Mesodermal cell (in vitro differentiated cells): Measurements from ENCODE around the gene MKRN2OS. TPM values are rescaled to one million over a fixed set of nuclear protein-coding genes. Genes with fewer than 3 reads are reported as not detected.

ENCODE experiments used
- H3K27ac ChIP-seq: 2 replicates; pipeline ENCODE4 v1.7.0; 2013; ENCODE audit warnings: mild to moderate bottlenecking, low read depth, low read length, moderate library complexity; ENCODE audit not compliant: severe bottlenecking
- H3K36me3 ChIP-seq: 2 replicates; pipeline ENCODE4 v1.7.1; 2013; ENCODE audit warnings: mild to moderate bottlenecking, low read length, moderate library complexity; ENCODE audit not compliant: control insufficient read depth, insufficient read depth
- H3K4me1 ChIP-seq: one replicate; pipeline ENCODE4 v1.7.1; 2013; ENCODE audit warnings: mild to moderate bottlenecking, low read length; ENCODE audit not compliant: insufficient read depth, control insufficient read depth, poor library complexity, severe bottlenecking
- H3K4me3 ChIP-seq: 2 replicates; pipeline ENCODE4 v1.7.0; 2013; ENCODE audit warnings: low read length, control low read depth, mild to moderate bottlenecking; ENCODE audit not compliant: insufficient read depth, poor library complexity, severe bottlenecking; ENCODE audit errors: extremely low read depth
- H3K9me3 ChIP-seq: 2 replicates; pipeline ENCODE4 v1.7.1; 2013; ENCODE audit warnings: mild to moderate bottlenecking, low read length, moderate library complexity; ENCODE audit not compliant: control insufficient read depth
- WGBS, 2 experiments: methylation state at CpG; one replicate each; pipeline ENCODE4 v1.1.5; 2013; ENCODE audit warnings: missing lambda C conversion rate in 2 of 2; ENCODE audit not compliant: insufficient coverage in 2 of 2; 5-methylcytosine and 5-hydroxymethylcytosine counted together
- polyA plus RNA-seq, 2 experiments: library from polyadenylated mRNA; stranded (reverse); fragments of 50-300 nt; gene quantifications; one replicate each; pipeline ENCODE4 v1.2.3, GENCODE V29; 2013

MKRN2OS gene, protein sequence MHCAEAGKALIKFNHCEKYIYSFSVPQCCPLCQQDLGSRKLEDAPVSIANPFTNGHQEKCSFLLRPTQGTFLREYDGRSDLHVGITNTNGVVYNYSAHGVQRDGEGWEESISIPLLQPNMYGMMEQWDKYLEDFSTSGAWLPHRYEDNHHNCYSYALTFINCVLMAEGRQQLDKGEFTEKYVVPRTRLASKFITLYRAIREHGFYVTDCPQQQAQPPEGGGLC
- not detected for polyA plus RNA-seq (2013, experiment 1 of 2)
- polyA plus RNA-seq (2013, experiment 2 of 2): not detected

DNA sequence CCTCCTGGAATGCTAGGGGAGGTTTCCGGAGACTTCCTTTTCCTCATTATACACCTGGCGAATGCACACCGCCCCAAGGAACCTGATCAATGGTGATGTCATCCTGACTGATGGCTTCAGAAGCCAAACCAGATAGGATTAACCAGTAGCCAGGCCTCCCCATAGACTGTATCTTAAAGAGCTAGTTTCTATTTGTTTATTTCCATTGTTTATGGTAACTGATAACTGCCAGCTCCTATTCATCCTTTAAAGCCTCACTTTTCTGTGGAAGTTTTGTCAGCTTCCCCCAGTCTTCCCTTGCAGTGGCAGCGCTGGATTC lies at the start of gene MKRN2OS:
Gene MKRN2OS (minus strand): TSS at position 27 of the 319 bp plus-strand sequence. CDS start 35 bp downstream, outside the sequence.
- Histone ChIP-seq H3K4me1 (peaks cover 4% of the 10 kb centered on the region), H3K36me3 (peaks cover 1% of the 10 kb centered on the region), H3K9me3 (no peaks in the 10 kb centered on the region), H3K4me3 (no peak within 1 kb of the TSS), H3K27ac (peak within 1 kb of the TSS; percentile 3)
- WGBS, 2 experiments: 62 to 87% methylated on average over 4 of the region's 4 CpGs

DNA sequence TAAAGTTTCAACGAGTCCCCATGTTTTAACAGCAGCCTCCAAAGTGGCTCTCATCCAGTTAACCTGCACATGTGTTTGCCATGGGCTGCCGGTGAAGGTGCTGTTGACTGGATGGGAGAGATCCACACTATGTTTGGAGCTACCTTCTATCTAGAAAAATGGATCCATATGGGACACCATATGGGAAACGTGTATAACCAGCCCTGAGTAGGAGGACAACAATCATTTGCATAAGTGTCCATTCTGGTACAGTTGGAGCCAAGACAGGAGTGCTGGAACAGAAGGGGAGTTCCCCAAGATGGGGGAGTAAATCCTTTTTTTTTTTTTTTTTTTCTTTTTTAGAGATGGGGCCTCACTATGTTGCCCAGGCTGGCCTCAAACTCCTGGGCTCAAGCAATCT lies 48.2 kb upstream of the MKRN2OS start:
- Histone ChIP-seq H3K9me3 (no peaks in the 10 kb centered on the region), H3K36me3 (peaks cover 94% of the 10 kb centered on the region), H3K4me1 (no peaks in the 10 kb centered on the region), H3K27ac (no peak overlapping the region), H3K4me3 (no peak overlapping the region)
- WGBS, 2 experiments: 92 to 100% methylated on average over 2 of the region's 3 CpGs

DNA sequence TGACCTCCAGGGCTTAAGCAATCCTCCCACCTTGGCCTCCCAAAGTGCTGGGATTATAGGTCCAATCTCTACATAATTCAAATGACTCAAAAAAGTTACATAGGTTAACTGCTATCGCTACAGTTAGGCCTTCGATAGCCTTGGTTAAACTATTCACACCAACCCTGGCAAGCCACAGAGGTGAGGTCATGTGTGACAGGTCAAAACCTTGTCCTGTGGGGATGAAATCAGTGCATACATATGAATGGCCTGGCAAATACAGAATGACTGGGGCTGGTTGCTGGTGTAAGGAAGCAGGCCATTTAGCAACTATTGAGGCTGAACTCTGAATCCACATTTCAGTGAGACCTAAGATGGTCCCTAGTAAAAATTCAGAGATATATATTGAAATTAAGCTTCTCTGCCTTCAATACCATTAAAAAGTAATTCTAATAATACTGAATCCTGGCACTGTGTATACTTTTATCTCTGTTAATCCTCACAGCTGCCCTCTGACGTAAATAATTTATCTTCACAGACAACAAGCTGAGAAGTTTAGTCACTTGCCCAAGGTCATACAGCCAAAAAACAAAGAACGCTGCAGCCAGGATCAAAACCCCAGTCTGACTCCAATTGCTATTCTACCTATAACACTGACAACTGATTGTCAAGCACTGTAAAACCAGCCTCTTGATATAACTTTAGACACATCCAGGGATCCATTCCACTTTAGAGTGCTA lies 46.9 kb upstream of the MKRN2OS start:
- Histone ChIP-seq H3K4me3 (no peak overlapping the region), H3K36me3 (peaks cover 94% of the 10 kb centered on the region), H3K27ac (no peak overlapping the region), H3K4me1 (no peaks in the 10 kb centered on the region), H3K9me3 (no peaks in the 10 kb centered on the region)
- 94 to 100% methylated on average over 4 of the region's 4 CpGs for WGBS, 2 experiments

DNA sequence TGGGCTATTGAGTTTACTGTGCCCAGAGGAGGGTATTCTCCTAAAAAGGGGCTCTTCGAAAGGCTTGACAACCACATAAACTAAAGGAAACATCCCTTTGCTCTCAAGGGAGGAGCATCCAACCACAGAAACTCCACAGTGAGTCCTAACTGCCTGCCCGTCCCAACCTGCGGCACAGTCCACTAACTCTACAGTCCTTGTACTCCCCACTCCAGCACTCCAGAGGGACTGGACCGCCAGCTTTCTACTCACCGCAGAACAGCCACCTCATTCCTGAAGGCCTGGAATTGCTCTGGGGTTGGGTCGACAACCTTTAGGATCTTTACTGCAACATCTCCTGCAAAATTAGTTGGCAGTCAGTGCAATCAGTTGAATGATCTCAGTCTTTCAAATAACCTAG lies 46.2 kb upstream of the MKRN2OS start:
- Histone ChIP-seq H3K4me3 (no peak overlapping the region), H3K4me1 (no peaks in the 10 kb centered on the region), H3K36me3 (peaks cover 91% of the 10 kb centered on the region), H3K9me3 (no peaks in the 10 kb centered on the region), H3K27ac (no peak overlapping the region)
- 94 to 96% methylated on average over 4 to 5 of the region's 6 CpGs for WGBS, 2 experiments

DNA sequence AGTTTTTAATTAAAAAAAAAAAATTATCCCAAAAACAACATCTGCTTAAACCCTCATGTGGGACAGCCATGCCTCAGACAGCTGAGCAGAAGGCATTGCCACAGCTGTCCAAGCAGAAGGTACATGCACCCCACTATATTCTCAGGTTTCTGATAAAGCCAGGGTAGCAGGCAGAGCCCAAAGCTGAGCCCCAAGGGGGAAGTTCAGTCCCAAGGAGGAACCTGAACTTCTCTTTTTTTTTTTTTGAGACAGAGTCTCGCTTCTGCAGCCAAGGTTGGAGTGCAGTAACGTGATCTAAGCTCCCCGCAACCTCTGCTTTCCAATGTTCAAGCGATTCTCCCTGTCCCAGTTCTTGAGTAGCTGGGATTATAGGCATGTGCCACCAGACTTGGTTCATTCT lies 44.8 kb upstream of the MKRN2OS start:
- H3K4me1 ChIP-seq: no peaks in the 10 kb centered on the region
- H3K36me3 ChIP-seq: peaks cover 91% of the 10 kb centered on the region
- H3K27ac ChIP-seq: no peak overlapping the region
- H3K4me3 ChIP-seq: no peak overlapping the region
- WGBS, 2 experiments: no CpG with 5 or more reads among the region's 4 CpGs
- H3K9me3 ChIP-seq: no peaks in the 10 kb centered on the region

DNA sequence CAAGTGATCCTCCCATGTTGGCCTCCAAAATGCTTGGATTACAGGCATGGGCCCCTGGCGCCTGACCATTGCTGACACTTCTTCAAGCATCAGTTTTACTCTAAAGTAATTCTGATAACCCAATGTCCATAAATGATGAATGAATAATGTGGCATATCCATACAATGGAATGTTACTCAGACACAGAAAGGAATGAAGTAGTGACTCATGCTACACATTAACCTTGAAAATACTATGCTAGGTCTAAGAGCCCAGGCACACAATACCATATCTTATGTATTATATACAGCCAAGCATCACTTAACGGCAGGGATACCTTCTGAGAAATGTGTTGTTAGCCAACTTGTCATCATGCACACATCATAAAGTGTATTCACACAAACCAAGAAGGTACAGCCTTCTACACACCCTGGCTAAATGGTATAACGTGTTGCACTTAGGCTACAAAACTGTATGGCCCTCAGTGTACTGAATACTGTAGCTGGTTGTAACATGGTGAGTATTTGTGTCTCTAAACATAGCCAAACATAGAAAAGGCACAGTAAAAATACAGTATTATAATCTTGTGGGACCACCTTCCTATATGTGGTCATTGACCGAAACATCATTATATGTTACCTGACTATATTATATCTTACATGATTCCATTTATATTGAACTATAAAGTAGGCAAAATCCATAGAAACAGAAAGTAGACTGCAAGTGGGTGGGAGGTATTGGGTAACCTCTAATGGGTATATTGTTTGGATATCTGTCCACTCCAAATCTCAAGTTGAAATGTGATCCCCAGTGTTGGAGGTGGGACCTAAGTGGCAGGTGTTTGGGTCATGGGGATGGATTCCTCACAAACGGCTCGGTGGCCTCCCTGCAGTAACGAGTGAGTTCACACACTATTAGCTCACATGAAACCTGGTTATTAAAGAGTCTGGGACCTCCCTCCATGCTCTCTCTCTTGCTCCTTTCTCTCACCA lies 43.0 kb upstream of the MKRN2OS start:
- peaks cover 91% of the 10 kb centered on the region for H3K36me3 ChIP-seq

DNA sequence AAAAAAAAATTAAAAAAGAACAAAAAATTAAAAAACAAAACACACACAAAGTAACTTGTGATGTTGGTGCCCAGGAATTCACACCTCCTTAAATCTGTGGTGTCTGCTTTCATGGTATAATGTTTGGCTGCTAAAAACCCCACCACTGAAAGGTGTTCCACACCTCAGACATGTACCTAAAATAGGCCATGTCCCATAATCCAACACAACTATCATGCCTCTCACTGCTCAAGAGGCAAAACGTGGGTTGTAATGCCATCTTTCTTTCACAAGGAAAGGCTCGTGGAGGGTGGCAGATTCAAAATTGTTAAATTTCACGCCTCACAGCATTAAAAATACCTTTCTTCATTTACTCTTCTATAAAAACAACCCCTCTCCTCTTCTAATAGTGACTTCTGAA lies 41.1 kb upstream of the MKRN2OS start:
- WGBS, 2 experiments: 90 to 95% methylated on average over 2 to 3 of the region's 3 CpGs
- peaks cover 95% of the 10 kb centered on the region for H3K36me3 ChIP-seq

More for the DNA sequence above, 43.0 kb upstream of the MKRN2OS start:
- H3K4me3 ChIP-seq: no peak overlapping the region
- H3K4me1 ChIP-seq: no peaks in the 10 kb centered on the region
- no peak overlapping the region for H3K27ac ChIP-seq
- 82% methylated on average over 2 of the region's 7 CpGs; no CpG with 5 or more reads in 1 of the 2 experiments for WGBS, 2 experiments
- H3K9me3 ChIP-seq: no peaks in the 10 kb centered on the region

DNA sequence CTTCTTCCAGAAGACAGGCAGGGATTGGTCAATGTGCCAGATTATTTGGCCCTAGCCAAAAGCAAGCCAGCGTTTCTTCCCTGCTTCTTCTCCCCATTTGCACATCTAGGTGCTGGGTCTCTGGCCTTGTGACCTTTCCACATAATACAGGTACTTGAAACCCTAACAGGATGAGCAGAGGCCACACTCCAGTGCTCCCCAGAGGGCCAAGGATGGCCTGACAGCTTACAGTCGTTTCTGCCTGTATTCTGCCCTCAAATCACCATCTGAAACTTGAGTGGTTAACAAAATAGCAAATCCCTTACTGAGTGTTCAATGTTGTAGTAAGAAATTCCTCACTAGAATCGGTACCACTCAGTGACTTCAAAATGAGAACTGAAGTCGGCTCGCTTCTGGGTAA lies 40.7 kb upstream of the MKRN2OS start:
- WGBS, 2 experiments: 64% methylated on average over 1 to 2 of the region's 5 CpGs
- H3K4me3 ChIP-seq: no peak overlapping the region
- peaks cover 95% of the 10 kb centered on the region for H3K36me3 ChIP-seq
- no peaks in the 10 kb centered on the region for H3K9me3 ChIP-seq
- H3K4me1 ChIP-seq: no peaks in the 10 kb centered on the region
- H3K27ac ChIP-seq: no peak overlapping the region

More for the DNA sequence above, 41.1 kb upstream of the MKRN2OS start:
- Histone ChIP-seq H3K4me3 (no peak overlapping the region), H3K27ac (no peak overlapping the region), H3K4me1 (no peaks in the 10 kb centered on the region), H3K9me3 (no peaks in the 10 kb centered on the region)

DNA sequence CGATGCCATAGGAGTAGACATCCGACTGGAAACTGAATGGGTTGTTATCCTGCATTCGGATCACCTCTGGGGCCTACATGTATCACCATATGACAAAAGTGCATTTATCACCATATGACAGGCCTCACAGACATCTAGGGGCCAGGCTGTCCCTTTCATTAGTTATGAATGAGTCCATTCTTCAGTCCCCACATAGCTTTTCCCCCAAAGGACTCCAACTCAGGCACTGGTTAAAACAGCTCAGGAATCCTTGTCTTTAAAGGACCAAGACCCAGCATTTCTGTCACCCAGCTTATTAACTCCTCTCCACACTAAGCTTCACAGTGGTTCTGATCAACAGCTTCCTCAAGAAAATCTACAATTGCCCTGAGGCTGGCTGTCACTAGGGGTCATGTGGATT lies 39.9 kb upstream of the MKRN2OS start:
- no peaks in the 10 kb centered on the region for H3K9me3 ChIP-seq
- no peaks in the 10 kb centered on the region for H3K4me1 ChIP-seq
- WGBS, 2 experiments: 96 to 100% methylated on average over 3 of the region's 3 CpGs
- H3K4me3 ChIP-seq: no peak overlapping the region
- H3K36me3 ChIP-seq: peaks cover 89% of the 10 kb centered on the region
- H3K27ac ChIP-seq: peak overlapping the region; percentile 57

DNA sequence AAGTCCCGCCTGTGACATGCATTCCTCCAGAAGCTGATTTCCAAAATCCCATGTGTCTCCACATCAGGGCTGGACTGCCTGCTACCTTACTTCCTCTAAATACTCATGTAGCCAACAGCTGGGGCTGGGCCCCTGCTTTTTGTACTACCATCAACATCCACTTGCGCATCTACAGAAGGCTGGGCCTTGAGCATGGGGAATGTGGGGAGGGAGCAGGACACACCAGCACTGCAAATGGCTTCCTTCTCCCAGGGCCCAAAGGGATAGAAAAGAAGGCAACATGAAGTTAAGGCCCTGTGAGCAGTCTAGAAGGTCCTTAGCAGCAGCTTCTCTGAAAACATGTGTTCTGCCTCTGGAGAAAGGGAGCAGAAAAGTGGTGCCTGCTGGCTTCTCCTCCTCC lies 38.8 kb upstream of the MKRN2OS start:
- Histone ChIP-seq H3K36me3 (peaks cover 86% of the 10 kb centered on the region), H3K4me1 (peaks cover 3% of the 10 kb centered on the region), H3K27ac (no peak overlapping the region), H3K4me3 (no peak overlapping the region), H3K9me3 (no peaks in the 10 kb centered on the region)
- WGBS, 2 experiments: 100% methylated on average over 1 of the region's 2 CpGs
